Muscle of arm (tissue), 12 donors: Measurements from ENCODE around the gene CD86. TPM values are rescaled to one million over a fixed set of nuclear protein-coding genes. Genes with fewer than 3 reads are reported as not detected.

ENCODE experiments used
- DNase-seq: peaks from one replicate; pipeline ENCODE4 v3.0.0-alpha.2; 2013
- polyA plus RNA-seq, 12 donors: library from polyadenylated mRNA; unstranded; fragments of 120-200 nt; gene quantifications; one replicate each; pipeline ENCODE4 v1.2.1, GENCODE V29; 2013; ENCODE audit not compliant: insufficient read length in 12 of 12

Gene CD86
- polyA plus RNA-seq, 12 donors: 1.7 to 4.8 (median 2.7) TPM; not detected in 2

DNA sequence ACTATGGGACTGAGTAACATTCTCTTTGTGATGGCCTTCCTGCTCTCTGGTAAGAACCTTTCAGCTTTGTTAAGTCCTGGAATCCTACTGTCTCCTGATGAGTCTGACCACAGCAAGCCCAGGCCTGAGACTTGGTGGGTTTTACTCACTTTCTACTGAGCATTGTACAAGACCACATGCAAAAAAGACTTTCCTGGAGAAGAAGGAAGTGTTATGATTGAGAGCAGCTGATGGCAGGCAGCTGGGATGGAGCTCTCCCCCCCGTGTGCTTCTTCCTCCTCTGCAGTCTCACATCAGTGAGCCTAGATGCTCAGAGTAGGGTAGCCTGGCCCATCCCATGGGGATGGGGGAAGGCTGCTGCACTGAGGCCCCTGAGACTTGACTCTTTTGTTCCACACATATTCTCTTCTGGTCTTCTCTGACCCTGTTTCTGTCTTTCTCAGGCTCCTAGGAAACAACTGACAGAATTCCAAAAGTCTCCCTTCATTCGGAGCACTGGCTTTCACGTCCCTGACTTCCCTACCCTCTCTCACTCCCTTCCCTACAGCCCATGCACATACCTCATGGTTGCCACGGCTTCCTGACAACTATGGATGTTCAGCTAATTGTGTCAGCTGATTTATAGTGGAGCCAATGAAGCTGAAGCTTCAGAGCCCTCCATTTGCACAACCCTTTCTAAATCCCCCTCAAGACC, 36.6 kb downstream of the CD86 start:
- DNase-seq: no peak

DNA sequence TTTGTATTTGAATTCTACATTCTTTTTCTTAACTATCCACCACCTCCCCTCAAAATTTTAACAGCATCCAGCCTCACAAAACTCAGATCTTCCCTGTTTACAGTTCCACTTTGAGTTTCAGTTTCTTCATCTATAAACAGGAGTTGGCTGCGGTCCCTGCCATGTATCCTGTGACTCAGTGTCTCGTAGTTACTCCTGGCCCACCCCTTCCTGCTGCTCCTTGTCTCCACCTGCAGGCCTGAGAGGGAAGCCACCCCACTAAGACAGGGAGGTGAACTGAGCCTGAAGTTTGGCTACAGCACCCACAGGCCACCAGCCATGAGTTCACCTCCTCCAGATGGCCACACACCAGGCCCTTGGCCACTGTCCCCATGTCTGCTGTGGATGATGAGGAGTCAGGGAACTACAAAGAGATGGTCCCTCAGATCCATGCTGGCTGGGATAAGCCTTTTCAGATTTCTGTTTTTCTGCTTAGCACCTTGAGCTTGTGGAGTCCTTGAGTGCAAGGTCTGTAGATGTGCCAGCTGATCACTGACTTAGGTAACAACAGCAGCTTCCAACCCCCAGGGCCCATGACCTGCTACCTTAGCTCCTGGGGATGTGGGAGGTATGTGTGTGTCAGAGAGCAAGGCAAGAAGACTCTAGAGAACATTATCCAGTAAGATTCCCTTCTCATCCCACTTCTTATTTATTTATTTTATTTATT, 37.5 kb downstream of the CD86 start:
- DNase-seq: no peak

DNA sequence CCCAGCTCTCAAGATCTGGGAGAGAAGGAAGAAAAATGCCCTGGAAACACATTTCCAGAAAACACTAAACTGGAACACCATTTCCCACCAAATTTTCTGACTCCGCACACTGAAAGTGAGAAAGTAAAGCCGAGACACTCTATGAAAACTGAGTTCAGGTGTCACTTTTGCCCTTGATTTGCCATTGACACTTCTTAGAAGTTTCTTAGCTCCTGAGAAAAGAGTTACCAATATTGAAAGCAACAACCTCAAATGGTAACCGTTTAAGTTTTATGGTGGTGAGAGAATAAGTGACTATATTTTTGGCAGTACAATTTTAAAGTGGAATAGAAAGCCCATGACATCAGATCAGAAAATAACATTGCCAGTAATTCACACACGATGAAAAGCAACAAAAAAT, 39.0 kb downstream of the CD86 start:
- DNase-seq: no peak

DNA sequence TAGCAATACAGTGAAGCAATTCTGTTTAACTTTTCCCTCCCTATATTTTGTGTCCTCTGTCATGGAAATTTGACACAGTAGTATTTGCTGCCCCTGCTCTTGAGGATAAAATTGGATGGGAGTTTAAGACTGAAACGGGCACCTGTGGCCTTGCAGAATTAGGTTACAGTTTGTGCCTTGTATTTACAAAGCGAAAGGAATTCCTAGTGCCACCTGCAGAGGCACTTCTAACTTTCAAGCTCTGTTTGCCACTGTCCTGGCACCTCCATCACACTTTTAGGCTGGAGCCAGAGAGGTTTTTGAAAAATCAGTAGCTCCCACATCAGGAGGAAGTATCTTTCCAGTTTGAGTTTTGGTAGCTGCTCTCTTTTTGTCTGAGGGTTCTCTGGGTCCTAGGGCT, 39.5 kb downstream of the CD86 start:
- DNase-seq: no peak

DNA sequence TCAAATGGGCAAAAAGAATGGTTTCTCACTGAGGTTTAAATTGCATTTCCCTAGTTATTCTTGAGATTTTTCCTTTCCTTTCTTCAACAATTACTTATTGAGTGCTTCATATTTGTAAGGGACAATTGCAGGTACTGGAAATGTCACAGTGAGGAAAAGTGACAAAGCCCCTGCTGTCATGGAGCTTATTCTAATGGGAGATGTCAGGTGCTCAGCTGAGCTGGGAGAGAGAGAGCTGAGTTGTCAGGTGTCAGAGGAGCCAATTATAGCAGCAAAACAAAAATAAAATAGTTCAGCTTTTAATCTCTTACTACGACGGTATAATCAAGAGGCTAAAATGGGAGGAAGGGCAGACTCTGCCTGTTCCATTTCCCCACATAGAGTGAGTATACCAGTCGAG, 42.0 kb downstream of the CD86 start:
- DNase-seq: no peak

DNA sequence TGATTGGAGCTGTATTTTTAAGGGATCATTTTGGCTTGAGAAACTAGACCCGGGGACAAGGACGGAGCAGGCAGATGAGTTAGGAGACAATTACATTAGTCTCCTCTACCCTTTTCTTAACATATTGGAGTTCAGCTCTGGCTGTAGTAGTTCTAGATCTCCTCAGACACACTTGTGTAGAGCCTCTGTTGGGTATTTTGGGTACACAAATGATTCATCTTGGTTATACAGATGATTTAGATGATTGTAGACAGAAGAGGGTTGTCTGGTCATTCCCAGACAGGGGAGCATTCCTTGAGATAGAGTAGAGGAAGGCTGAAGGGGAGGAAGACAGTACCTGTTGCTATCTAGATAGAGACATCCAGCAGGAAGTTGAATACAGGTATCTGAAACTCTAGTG, 43.4 kb downstream of the CD86 start:
- no peak for DNase-seq

DNA sequence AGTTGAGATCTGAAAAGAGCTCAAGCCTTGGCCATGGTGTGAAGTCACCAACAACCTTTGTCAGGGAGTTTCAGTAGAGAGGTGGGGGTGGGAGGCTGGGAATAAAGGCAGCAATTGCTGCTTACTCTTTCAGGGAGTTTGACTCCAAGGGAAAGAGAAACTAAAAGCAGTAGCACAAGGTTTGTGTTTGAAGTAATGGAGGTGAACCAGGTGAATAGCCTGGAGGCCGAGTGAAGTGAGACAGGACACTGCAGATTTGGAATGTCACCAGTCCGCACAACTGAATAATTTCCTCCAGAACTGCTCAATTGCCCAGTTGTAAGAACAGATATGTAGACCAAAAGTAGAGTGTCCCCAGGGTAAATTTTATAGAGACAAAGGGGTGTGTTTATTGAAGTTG, 44.1 kb downstream of the CD86 start:
- DNase-seq: no peak

DNA sequence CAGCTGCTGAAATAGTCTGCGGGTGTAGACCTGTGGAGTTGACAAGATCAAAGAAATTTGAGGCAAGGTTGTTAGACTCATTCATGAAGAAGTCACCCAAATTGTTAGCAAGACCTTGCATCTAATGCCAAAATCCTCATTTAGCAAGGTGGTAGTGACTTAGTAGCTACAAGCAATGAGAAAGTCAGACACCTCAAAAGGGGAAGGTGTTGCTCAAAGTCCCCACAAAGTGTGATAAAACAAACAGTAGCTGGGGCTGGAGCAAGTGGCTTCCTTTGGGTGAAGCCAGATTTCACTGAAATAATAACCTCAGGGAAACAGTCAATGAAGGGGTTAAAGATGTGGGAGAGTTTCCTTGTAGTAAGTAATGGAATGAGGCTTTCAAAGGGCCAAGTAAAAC, 44.9 kb downstream of the CD86 start:
- no peak for DNase-seq

DNA sequence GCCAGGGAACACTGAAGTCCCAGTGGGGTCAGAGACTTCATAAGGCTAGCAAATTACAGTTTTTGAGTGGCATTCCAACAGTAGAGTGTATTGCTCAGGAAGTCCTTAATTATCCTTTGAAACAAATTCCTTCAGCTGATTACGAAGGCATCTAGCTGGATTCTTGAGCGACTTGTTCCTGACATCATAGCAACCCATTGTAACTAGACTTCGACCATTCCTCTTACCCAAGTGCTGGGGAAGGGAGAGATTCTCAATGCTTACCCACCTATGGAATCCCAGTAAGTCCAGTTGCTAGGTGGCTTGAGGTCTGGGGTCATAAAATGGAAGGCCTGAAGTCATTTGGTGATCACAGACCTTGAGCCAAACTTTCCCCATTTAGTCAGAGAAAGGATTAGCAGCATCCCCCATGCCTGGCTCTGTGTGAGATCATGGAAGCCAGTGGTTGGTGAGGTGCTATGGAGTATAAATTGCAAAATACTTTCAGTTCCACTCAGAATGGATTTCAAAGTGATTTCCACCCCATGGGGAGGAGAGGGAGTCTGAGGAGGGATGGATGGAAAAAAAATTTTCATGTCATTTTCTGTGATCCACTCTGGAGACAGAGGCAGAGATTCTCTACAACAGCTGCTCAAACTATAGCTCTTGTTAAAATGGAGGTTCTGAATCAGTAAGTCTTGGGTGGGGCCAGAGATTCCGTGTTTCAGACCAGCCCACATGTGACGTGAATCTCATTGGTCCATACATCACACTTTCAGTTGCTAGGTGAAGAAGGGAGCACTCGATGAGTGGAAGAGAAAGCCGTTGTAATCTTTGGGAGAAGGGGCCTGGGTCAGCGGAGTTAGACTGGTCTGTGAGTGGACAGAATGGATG, 45.7 kb downstream of the CD86 start:
- no peak for DNase-seq

DNA sequence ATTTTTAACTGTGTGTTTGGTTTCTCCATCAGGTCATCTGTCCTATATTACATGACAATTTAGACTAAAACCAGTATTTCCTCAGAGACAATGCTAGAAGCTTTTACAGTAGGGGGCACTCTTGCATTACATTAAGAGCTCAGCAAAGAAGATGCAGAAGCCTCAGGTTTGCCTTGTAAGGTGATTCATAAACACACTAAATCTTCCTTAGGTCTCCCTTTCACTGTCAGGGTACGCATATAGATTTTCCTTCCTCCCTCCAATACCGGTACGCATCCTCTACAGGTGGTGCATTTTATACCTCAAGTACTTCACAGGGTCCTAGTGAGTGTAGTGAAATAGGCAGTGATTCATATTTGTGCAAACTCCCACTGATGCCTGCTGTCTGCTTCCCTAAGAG, 46.5 kb downstream of the CD86 start:
- DNase-seq: peak; percentile 10

DNA sequence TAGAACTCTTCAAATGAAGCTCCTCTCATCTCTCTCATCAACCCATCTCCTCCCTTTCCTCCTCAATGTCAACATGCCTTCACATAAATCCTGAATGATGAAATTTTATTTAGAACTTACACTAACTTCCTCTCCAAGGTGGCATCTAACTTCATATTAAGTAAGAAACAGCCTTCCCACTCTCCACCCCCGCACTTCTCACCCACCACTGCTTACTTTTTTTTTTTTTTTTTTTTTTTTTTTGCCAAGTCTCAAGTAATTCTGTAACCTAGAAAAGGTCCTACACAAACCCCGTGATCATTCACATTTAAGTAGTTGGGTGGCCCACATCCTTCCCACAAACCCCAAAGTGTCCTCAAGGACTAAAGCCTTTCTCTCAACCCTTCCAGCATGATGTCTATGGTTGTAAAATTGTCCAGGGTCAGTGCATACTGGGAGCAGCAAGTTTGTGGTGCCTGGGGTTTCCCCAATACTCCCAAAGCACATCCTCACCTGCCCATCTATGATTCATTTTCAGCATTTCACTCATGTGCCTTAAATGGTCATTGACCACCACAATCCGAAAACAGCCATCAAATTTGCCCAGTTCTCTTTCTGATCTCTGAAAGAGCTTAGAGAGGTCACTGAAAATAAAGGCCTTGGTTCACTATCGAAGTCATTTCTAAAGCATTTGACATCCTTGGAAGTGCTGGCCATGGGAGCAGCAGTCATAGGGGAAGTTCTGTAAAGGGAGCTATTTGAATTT, 47.2 kb downstream of the CD86 start:
- no peak for DNase-seq

DNA sequence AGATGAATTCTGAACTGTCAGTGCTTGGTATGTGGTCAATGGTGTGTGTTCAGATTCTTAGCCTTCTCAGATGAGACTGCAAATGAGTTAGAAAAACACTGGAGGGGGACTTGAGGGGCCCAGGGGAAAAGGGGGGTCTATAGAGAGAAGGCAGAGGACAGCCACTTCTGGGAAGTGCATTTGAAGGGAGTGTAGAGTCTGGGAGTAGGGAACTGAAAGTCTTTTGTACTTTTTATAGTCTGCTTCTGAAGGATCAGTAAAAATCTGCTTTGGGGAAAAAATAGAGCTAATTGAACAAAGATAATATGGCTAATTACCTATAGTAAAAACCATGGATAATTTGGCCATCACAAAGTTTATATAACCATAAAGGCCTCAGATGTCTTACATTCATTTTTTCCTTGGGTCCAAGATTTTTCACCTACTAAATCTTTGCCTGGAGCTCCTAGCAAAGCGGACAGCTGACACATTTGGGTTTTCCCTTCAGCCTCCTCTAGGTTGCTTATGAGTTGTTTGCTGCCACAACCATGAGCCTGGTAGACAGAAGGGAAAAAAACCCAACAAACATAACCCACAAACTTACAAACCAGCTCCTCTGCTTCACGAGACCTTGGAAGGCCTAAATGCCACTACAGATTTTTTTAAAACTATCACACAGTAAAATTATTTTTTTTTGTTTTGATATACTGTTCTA, 48.8 kb downstream of the CD86 start:
- no peak for DNase-seq

DNA sequence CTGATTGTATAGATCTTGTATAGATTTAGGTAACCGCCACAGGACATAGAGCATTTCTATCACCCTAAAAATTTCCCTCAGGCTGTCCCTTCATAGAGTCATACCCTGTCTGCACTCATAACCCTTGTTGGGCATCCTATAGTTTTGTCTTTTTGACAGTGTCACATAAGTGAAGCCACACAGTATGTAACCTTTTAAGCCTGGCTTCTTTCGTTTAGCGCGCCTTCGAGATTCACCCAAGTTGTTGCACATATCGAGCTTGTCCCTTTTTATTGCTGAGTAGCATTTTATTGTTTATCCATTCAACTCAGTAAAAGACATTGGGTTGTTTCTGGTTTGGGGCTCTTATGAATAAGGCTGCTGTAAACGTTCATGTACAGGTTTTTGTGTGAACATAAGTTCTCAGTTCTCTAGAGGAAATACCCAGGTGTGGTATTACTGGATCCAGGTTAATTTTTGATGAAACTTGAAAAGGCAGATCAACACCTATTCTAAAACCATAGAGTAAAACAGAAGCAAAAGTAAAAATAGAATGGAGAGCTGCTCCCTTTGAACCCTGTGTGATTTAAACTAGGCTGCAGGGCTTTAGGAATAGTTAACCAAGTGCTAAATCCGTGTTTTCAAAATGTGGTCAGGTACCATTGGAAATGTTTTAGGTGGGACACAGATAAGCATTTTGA, 49.5 kb downstream of the CD86 start:
- no peak for DNase-seq

DNA sequence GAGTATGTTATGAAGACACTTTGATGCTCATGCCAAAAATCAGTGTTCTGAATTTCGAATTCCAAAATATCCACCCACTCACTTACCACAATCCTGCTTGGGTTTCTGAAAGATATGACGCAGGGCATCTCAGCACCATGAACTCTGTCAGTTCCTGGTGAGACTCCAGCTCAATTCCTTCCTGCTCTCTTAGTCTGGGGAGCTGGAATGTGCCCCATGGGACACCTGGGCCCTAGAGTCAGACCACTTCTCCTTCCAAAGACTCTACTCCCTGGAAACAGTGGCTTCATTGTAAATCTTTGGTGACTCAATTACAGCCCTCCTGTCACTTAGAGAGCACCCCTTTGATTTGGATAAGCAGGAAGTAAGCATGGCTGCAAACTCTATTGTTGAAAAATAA, 50.5 kb downstream of the CD86 start:
- DNase-seq: no peak

DNA sequence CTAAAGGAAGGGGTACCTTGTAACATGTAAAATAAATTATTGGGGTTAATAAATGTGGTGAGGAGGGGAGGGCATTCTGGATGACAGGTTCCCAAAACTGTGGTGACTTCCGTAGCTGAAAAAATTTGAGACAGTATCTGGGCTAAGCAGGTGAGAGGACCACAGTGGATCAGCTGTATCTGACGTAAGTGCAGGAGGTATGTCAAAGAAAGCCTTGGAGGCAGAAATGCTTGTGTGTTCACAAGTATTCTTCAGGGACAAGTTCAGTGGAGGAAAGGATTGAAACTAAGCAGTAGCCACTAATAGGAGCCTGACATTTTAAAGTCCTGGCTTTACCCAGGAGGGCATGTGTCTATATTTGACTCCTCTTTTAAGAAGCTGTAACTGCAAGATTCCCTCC, 52.0 kb downstream of the CD86 start:
- DNase-seq: no peak

DNA sequence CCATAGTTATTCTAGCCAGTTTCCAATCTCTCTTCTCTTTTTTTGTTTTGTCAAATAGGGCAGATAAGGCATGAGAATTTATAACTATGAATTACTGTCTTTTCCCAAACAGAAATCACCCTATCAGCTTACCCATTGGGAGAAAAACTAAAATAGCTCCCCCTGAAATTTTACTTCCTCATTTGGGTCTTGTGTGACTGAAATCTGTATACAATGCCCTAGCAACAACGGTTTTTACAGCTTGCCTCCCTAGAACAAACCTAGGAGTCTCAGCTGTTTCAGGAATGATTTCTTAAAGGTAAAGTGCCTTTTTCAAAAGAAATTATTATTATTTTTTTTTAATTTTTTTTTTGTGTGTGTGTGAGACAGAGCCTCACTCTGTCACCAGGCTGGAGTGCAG, 56.8 kb downstream of the CD86 start:
- no peak for DNase-seq

DNA sequence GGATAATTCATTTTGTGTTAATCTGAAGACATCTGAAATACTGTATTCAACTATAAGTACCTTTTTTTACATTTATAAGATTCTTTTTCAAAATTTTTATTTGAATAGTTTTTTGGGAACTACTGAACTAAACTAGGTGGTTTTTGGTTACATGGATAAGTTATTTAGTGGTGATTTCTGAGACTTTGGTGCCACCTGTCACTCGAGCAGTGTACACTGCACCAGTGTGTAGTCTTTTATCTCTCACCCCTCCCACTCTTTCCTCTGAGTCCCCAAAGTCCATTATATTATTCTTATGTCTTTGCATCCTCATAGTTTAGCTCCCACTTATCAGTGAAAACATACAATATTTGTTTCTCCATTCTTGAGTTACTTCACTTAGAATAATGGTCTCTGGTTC, 57.6 kb downstream of the CD86 start:
- no peak for DNase-seq

DNA sequence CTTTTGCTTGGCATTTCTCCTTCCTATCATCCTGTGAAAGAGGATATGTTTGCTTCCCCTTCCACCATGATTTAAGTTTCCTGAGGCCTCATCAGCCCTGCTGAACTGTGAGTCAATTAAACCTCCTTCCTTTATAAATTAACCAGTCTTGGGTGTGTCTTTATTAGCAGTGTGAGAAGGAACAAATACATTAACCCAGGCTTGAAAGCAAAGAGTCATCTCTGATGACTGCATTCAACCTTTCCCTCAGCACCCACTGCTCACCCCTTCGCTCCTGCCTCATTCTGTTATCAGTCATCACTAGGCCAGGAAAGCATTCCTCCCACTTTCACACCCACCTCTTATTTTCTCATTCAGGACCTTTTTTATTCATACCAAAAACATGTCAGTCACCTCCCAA, 68.7 kb downstream of the CD86 start:
- no peak for DNase-seq

DNA sequence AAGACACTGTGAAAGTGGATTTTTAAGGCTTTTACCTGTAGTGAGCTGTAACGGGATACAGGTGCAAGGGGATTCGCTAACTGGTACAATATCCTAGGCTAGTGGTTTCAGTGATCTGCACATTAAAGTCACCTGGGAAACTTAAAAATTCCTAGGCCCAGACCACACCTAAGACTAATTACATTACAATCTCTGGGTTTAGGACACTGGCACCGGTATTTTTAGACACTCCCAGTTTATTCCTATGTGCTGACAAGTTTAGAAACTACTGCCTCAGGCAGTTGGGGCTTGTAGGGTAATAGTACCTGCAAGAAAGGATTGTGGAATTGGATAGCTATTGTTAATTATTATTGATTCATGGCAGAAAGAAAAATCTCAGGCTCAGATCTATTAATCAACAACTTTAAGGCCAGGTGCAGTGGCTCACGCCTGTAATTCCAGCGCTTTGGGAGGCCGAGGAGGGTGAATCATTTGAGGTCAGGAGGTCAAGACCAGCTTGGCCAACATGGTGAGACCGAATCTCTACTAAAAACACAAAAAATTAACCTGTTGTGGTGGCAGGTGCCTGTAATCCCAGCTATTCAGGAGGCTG, 77.9 kb downstream of the CD86 start:
- DNase-seq: no peak

DNA sequence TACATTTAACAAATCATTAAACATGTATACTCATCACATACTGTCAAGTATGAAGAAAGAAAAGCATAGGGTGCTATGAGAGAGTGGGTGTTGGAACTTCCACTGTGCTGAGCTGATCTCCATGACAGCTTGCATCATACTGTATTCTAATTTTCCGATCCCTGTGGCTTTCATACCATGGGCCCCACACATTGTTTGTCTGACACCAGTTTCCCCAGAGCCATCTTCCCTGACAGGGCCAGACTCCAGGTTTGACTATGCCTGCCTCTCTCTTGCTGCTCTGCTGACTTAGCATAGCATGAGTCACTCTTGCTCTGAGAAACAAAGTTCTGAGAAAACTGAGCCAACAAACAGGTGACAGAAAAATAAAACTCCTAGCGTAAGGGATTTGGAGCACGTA, 91.3 kb downstream of the CD86 start:
- no peak for DNase-seq
